CD4-positive, alpha-beta T cell (primary cell): ENCODE results near the gene PKNOX2. TPM values are rescaled to one million over a fixed set of nuclear protein-coding genes. Genes with fewer than 3 reads are reported as not detected.
A peak's percentile ranks its signal among the peaks of the same experiment; 100 is the strongest.

Experiments
- ATAC-seq: fragments of 200-7000 bp; cut with Tn5 transposase; one replicate; pipeline ENCODE4 v1.10.0; 2022; ENCODE audit warnings: mild to moderate bottlenecking; ENCODE audit not compliant: poor library complexity
- CTCF ChIA-PET: fragments of 350-600 bp; sonication (Branson Sonifier 250); formaldehyde crosslinking; loops from one replicate; lab custom pipeline; 2021; ENCODE audit warnings: antibody characterized with exemption, inconsistent platforms; lab: Charles Lee
- POLR2A ChIA-PET: fragments of 350-600 bp; sonication (Branson Sonifier 250); formaldehyde crosslinking; loops from one replicate; lab custom pipeline; 2021; ENCODE audit warnings: antibody characterized with exemption, inconsistent platforms; lab: Charles Lee
- DNase-seq, 14 experiments: peaks; one replicate each; pipeline ENCODE4 v3.0.0-alpha.2; 2013 to 2020; ENCODE audit warnings: mixed read lengths in 2 of 14
- H3K27ac ChIP-seq, 2 donors: one replicate each; pipeline versions ENCODE4 v1.5.1 to v1.7.0; 2013; ENCODE audit warnings: low read length in 2 of 2, low read depth in 1 of 2, mild to moderate bottlenecking in 1 of 2
- H3K27me3 ChIP-seq, 2 experiments: 1 replicate in 1 of 2; 2 replicates in 1 of 2; pipeline versions ENCODE4 v1.6.1 to v1.7.0; 2013; ENCODE audit warnings: low read length in 2 of 2, control low read depth in 1 of 2, mild to moderate bottlenecking in 1 of 2, moderate library complexity in 1 of 2; ENCODE audit not compliant: insufficient read depth in 2 of 2, control insufficient read depth in 1 of 2
- H3K36me3 ChIP-seq: one replicate; pipeline ENCODE4 v1.6.1; 2013; ENCODE audit warnings: low read length, control low read depth; ENCODE audit not compliant: insufficient read depth
- H3K4me1 ChIP-seq: one replicate; pipeline ENCODE4 v1.6.1; 2013; ENCODE audit warnings: low read length, control low read depth; ENCODE audit not compliant: insufficient read depth
- H3K4me3 ChIP-seq: one replicate; pipeline ENCODE4 v1.5.1; 2013; ENCODE audit warnings: mild to moderate bottlenecking, low read length, moderate library complexity
- H3K9me3 ChIP-seq, 2 experiments: 1 replicate in 1 of 2; 2 replicates in 1 of 2; pipeline versions ENCODE4 v1.6.1 to v1.7.0; 2013; ENCODE audit warnings: low read length in 2 of 2, mild to moderate bottlenecking in 2 of 2, control low read depth in 1 of 2, moderate library complexity in 1 of 2; ENCODE audit not compliant: control insufficient read depth in 1 of 2, insufficient read depth in 1 of 2
- H3K27ac Mint-ChIP-seq: one replicate; pipeline ENCODE4 v1.8.0; 2020; ENCODE audit warnings: mixed read lengths
- H3K27me3 Mint-ChIP-seq: one replicate; pipeline ENCODE4 v1.8.0; 2021; ENCODE audit warnings: mixed read lengths
- H3K36me3 Mint-ChIP-seq: one replicate; pipeline ENCODE4 v1.8.0; 2021; ENCODE audit warnings: low read depth, mixed read lengths
- H3K4me1 Mint-ChIP-seq: one replicate; pipeline ENCODE4 v1.8.0; 2021; ENCODE audit warnings: low read depth, mixed read lengths
- H3K4me3 Mint-ChIP-seq: one replicate; pipeline ENCODE4 v1.8.0; 2020; ENCODE audit warnings: mild to moderate bottlenecking, mixed read lengths
- H3K9me3 Mint-ChIP-seq: one replicate; pipeline ENCODE4 v1.8.0; 2020; ENCODE audit warnings: mixed read lengths
- CTCF ChIP-seq: fragments of 200-600 bp; IDR thresholded peaks from one replicate; pipeline ENCODE4 v1.8.0; 2022; ENCODE audit warnings: antibody characterized with exemption, mild to moderate bottlenecking
- intact Hi-C, 2 experiments: fragments of 100-400 bp; cut with DNase I in 1 of 2; cut with micrococcal nuclease in 1 of 2; formaldehyde crosslinking; loops; one replicate each; pipeline versions ENCODE4 v1.15.1 to v1.9.0; 2023 to 2025; cut with DNase I, micrococcal nuclease
- total RNA-seq, 174 experiments: library from RNA in 2 of 174; stranded (reverse) in 2 of 174; gene quantifications; one replicate each; pipeline ENCODE4 v1.2.3 and lab custom pipeline; 2021 to 2026

Gene PKNOX2
- total RNA-seq, 2 experiments from 2014 or later: not detected

- no peaks in the 10 kb centered on the region for H3K36me3 ChIP-seq
- H3K36me3 Mint-ChIP-seq: no peaks in the 10 kb centered on the region
- POLR2A ChIA-PET: no interaction called here
- no peak for DNase-seq
- H3K27ac Mint-ChIP-seq: no peak overlapping the region
- no peak for ATAC-seq
- no peak for TF ChIP-seq CTCF
- peaks cover 28% of the 10 kb centered on the region for H3K27me3 Mint-ChIP-seq
- H3K4me1 ChIP-seq: peaks cover 3% of the 10 kb centered on the region
- H3K27ac ChIP-seq: no peak overlapping the region
- H3K27me3 ChIP-seq: no peaks in the 10 kb centered on the region
- intact Hi-C loops: loop anchor here (1.0 to 5.0 kb wide), 3 partner anchors 256 to 386 kb away; no protein-coding TSS in a partner anchor
- no peak overlapping the region for H3K4me3 ChIP-seq
- H3K9me3 ChIP-seq: no peaks in the 10 kb centered on the region
- no peaks in the 10 kb centered on the region for H3K4me1 Mint-ChIP-seq
- H3K4me3 Mint-ChIP-seq: no peak overlapping the region
- H3K9me3 Mint-ChIP-seq: no peaks in the 10 kb centered on the region
- CTCF ChIA-PET: no interaction called here
Measured at GRCh38 chr11:125348141-125348651, 183.6 kb downstream of the PKNOX2 start.

GRCh38 chr11:125348674-125349309 lies 184.2 kb downstream of the PKNOX2 start:
- Histone ChIP-seq H3K4me1 (peaks cover 3% of the 10 kb centered on the region), H3K27ac (no peak overlapping the region), H3K27me3 (no peaks in the 10 kb centered on the region), H3K9me3 (no peaks in the 10 kb centered on the region), H3K36me3 (no peaks in the 10 kb centered on the region), H3K4me3 (no peak overlapping the region)
- Mint-ChIP-seq H3K4me1 (no peaks in the 10 kb centered on the region), H3K27ac (no peak overlapping the region), H3K36me3 (no peaks in the 10 kb centered on the region), H3K9me3 (no peaks in the 10 kb centered on the region), H3K4me3 (no peak overlapping the region), H3K27me3 (peaks cover 28% of the 10 kb centered on the region)
- ATAC-seq: no peak
- DNase-seq: peak in 12 of 14 experiments; percentile 9 to 60 (median 25)
- TF ChIP-seq CTCF: peak; percentile 71
- CTCF ChIA-PET: no interaction called here
- POLR2A ChIA-PET: no interaction called here
- intact Hi-C loops: loop anchor here (1.0 to 5.0 kb wide), 3 partner anchors 256 to 386 kb away; no protein-coding TSS in a partner anchor

- Mint-ChIP-seq H3K4me3 (no peak overlapping the region), H3K9me3 (no peaks in the 10 kb centered on the region), H3K36me3 (no peaks in the 10 kb centered on the region), H3K27me3 (peaks cover 25% of the 10 kb centered on the region), H3K27ac (no peak overlapping the region), H3K4me1 (no peaks in the 10 kb centered on the region)
- peaks cover 3% of the 10 kb centered on the region for H3K4me1 ChIP-seq
- no peak overlapping the region for H3K4me3 ChIP-seq
- H3K9me3 ChIP-seq: no peaks in the 10 kb centered on the region
- intact Hi-C loops: no loop called here
- no peaks in the 10 kb centered on the region for H3K27me3 ChIP-seq
- H3K36me3 ChIP-seq: no peaks in the 10 kb centered on the region
- TF ChIP-seq CTCF: no peak
- ATAC-seq (no peak), DNase-seq (no peak)
- POLR2A ChIA-PET: no interaction called here
- CTCF ChIA-PET: no interaction called here
- no peak overlapping the region for H3K27ac ChIP-seq
Measured at GRCh38 chr11:125350206-125351032, 185.9 kb downstream of the PKNOX2 start.
